IPS DF 4.7 (cell line): ENCODE data around the gene OVOL3.
"Not testable (repeated sequence)": the region's sequence is repeated elsewhere in the genome, so short reads cannot be mapped to it uniquely, and the experiment has no call there.

Experiments used
- DNase-seq: peaks from one replicate; pipeline ENCODE4 v3.0.0-alpha.2; 2013; ENCODE audit warnings: low spot score; ENCODE audit errors: extremely low read depth

Gene OVOL3

DNA sequence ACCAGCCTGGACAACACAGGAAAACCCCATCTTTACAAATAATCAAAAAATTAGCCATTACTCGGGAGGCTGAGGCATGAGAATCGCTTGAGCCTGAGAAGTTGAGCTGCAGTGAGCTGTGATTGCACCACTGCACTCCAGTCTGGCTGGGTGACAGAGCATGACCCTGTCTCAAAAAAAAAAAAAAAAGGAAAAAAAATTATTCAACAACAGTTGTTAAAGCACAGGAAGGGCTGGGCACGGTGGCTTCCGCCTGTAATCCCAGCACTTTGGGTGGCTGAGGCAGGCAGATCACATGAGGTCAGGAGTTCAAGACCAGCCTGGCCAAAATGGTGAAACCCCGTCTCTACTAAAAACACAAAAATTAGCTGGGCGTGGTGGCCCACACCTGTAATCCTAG is 20.3 kb downstream of the OVOL3 start:
- not testable (repeated sequence) for DNase-seq

DNA sequence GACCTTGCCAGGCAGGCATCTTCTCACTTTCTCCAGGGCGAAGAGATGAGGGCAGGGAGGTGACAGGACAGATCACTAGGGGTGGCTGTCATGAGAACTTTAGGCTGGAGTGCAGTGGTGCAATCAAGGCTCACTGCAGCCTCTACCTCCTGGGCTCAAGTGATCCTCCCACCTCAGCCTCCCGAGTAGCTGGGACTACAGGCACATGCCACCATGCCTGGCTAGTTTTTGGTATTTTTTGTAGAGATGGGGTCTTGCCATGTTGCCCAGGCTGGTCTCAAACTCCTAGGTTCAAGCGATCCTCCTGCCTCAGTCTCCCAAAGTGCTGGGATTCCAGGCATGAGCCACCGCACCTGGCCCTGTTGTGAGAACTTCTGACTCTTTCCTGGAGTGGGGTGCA is 23.9 kb downstream of the OVOL3 start:
- not testable (repeated sequence) for DNase-seq

DNA sequence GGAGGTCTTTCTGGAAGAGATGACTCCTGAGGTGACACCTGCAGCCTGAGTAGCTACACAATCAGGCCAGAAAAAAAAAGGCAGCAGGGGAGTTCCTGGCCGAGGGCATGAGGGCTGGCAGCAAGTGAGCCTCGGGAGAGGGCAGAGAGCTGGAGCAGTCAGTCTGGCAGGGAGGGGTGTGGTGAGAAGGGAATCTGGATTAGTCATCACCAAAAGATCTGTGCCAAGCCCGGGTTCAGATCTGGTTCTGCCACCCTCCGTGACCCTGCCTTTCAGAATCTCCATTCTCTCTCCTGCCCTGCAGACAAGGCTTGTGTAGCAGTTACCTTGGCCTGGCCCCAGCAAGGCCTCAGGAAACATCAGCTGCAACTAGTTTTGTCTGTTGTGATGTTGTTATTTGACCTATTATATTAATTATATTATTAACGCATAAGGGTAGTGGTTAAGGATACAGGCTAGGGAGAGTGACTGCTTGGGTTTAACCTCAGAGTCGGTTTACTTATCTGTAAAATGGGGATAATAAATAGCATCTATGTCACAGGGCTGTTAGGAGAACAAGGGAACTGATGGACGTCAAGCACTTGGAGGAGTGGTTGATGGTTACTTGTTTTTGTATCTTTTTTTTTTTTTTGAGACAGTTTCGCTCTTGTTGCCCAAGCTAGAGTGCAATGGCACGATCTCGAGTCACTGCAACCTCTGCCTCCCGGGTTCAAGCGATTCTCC is 26.2 kb downstream of the OVOL3 start:
- DNase-seq, result no peak

DNA sequence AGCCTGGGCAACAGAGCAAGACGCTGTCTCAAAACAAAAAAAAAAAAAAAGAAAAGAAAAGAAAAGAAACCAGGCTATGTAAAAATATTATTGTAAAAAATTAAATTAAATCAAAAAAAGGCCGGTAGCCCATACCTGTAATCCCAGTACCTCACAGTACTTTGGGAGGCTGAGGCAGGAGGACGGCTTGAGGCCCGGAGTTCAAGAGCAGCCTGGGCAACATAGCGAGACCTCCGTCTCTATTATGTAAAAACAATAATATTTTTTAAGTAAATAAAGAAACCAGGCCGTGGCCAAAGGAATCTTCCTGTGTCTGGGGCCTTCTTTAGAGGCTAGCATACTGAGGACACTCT is 28.2 kb downstream of the OVOL3 start:
- no peak for DNase-seq

DNA sequence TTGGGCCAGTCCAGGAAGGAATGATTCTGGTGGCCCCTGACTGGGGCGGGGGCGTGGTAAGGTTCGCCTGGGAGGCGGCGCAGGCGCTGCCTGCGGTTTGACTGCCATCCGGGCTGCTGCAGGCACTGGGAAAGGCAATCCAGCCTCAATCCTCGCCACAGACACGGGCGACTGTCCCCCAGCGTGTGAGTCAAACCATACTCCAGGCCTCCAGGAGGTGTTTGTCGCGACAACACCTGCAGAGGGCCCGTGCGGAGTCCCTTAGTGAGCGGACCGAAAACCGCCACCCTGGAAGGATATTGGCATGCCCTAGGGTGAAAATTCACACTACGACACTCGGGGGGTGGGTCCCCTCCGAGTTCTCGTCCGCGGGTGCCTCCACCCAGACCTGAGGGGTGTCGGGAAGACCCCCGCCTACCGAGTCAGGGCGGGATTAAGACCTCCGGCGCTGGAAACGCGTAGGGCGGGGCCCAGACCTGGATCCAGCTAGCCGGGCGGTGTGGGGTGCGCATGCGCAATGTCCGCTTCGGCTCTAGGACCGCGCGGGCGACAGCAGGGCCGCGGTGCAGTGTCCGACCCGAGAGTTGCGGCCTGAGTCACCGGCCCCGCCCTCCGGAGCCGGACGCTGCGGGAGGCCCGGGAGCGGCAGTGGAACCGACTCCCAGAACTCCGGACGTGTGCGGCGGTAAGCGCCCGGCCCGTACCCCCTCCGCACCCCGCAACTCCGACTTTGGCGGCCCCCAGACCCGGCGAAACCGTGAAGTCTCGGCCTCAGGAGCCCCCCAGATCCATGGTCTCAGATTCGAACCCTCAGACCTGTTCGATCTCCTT is 28.7 kb downstream of the OVOL3 start, which contains the start of gene CAPNS1:
TSS of gene CAPNS1 (plus strand) at position 594 of the 831 bp plus-strand sequence. CDS start 946 bp downstream, outside the sequence.
- no peak for DNase-seq

DNA sequence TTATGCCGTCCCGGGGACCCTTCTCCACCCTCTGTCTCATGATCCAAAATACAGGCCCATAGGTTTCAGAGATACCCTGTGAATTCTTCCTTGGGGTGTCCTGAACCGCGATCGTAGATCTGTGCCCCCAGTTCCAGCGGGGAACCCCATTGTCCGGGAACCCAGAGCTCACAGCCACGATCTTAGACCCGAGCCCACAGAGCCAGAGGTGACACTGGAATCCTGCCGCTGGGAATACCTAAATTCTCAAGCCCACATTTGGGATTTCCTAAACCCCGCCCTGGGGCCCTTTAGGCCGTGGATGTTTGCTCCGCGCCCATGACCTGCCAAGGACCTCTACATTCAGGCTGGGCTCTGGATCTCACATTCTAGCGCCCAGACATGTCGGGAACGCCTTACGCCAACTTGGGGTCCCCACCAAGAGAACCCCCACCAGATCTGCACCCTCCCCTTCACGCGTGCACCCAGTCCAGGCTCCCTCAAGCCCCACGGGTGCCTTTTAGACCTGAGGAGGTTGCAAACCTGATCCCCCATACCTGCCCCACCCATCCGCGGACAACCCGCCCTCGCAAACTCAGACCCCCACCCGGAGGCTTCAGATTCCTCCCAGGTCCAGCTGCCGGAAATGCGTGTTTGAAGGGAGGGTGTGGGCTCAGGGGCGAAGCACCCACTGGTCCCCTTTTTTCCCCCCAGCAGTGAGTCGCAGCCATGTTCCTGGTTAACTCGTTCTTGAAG is 29.5 kb downstream of the OVOL3 start:
- no peak for DNase-seq

DNA sequence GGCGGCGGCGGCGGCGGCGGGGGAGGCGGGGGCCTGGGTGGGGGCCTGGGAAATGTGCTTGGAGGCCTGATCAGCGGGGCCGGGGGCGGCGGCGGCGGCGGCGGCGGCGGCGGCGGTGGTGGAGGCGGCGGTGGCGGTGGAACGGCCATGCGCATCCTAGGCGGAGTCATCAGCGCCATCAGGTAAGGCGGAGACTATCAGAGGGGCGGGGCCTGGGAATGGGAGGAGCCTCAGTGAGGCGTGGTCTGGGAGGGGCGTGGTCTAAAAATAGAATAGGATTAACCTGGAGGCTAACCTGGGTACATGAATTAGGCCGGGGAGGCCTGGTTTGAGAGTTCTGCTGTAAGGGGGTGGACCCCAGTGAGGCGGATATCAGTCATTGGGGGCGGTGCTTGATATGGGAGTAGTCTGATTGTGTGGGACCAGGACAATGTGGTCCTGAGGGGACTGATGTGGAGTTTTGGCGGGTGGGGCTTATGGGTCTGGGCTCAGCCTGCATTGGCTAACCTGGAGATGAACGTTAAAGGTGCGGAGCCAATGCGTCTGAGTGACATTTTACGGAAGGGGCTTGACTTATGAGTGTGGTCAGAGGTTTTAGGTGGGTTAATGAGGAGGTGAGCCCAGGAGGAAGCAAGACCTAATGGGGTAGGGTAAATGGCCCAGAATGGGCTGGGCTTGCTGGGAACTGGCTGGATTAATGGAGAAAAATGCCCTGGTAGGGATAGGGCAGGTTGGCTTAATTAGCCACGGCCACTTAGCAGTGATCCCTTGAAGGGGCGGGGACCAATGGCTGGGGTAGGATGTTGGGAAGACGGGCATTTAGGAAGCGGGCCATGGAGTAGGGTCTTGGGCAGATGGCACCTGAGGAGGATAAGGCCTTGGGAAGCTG is 30.3 kb downstream of the OVOL3 start:
- DNase-seq, result peak; percentile 88

DNA sequence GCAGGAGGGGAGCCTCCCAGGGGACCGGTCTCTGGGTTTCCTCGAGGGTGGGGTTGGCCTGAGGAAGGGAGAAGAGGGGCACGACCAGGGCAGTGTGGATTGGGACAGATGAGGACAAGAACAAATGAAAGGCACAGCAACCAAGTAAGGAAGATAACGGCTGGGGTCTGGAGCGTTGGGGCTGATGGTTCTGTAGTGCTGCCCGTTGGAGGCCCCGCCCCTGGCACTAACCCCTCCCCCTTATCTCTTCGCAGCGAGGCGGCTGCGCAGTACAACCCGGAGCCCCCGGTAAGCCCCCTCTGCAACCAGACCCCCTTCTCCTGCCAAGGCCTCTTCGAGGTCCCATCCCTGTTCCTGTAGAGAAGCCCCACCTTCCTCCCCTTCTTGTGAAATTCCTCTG is 31.1 kb downstream of the OVOL3 start:
- DNase-seq, result no peak

DNA sequence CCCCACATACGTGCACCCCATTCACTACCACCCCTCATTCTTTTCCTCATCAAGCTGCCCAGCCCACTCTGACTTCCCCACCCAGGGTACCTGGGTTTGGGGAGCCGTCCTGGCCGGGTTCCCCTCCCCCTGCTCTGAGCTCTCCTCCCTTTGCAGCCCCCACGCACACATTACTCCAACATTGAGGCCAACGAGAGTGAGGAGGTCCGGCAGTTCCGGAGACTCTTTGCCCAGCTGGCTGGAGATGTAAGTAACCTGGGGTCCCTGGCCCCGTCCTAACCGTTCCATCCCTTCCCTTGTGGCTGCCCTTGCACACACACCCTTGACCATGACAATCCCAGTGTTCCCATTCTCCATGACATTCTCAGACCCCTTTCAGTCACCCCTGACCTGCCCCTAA is 31.6 kb downstream of the OVOL3 start:
- DNase-seq, result no peak

DNA sequence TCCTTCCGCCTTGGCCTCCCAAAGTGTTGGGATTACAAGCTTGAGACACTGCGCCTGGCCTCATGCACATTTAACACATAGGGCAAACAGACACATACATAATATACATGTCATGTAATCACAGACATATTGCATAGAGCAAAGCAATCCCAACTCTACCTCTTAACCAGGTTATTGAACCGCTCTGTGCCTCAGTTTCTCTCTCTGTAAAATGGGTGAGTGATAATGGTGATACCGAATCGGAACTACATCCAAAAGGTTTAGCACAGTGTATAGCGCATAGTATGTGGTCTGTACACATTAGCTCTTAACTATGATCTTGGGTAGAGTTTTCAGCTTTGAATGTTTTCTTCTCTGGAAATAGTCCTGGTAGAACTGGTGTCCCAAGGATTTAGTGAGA is 33.7 kb downstream of the OVOL3 start:
- DNase-seq, result no peak

DNA sequence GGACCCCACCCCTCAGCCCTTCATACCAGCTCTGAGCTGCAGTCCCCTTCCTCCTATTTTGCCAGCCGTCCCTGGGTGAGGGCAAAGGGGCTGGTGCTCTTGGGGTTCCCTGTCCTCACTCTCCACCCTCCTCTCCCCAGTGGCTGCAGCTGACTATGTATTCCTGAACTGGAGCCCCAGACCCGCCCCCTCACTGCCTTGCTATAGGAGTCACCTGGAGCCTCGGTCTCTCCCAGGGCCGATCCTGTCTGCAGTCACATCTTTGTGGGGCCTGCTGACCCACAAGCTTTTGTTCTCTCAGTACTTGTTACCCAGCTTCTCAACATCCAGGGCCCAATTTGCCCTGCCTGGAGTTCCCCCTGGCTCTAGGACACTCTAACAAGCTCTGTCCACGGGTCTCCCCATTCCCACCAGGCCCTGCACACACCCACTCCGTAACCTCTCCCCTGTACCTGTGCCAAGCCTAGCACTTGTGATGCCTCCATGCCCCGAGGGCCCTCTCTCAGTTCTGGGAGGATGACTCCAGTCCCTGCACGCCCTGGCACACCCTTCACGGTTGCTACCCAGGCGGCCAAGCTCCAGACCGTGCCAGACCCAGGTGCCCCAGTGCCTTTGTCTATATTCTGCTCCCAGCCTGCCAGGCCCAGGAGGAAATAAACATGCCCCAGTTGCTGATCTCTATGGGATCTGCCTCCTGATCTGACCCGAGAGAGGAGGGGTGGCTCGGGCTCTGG is 38.9 kb downstream of the OVOL3 start:
- DNase-seq, result no peak

DNA sequence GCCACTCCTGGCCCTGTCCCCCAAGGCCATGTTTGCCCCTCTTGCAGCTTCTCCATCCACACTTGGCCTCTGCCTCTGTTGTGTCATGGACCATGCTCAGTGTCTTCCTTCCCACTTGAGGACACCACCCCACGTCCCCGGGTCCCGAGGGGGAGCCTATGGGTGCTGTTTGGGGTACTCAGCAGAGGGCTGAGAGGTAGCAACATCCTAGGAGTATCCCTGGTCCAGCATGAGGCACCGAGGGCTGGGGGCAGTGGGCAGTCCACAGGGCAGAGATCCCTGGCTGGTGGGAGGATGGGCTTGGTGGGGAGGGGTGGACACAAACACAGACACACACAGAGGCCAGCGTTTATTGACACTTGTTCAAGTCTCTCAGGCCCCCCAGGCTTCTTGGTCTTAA is 39.6 kb downstream of the OVOL3 start:
- no peak for DNase-seq

DNA sequence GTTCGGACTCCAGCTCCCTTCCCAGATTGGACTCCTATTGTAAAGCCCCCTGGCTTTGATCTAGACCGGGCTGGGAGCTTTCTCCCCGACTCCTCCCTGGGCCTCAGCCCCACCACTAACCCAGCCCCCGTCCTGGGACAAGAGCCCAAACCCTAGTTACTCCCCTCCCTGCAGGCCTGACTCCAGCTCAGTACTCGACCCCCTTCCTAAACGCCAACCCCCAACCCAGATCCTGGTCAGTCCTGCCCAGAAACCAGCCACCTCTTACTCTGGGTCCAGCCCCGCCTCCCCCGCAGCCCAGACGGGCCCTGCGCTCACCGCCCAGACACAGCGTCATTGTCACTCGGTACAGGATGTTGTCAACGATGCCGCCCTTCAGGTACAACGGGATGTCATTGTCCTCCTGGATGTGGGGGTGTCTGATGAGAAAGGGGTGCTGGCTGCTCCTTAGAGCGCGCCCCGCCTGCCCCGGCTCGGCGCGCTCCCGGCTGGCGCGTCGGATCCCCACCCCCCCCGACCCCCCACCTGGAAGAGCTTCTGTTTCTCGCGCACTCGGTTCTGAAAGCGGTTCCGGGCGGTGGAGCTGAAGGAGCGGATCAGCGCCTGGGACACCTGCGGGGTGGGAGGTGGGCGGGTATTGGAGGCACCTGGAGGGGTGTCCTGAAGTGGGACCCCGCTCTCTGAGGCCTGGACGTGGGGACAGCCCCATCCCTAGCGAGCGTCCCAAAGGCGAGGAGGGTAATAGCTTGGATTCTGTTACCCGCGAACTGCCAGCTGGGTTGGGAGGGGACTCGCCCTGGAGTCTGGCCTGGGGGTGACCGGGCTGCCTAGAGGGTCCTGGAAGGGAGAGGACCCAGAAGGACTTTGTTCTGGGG is 40.4 kb downstream of the OVOL3 start:
- no peak for DNase-seq

DNA sequence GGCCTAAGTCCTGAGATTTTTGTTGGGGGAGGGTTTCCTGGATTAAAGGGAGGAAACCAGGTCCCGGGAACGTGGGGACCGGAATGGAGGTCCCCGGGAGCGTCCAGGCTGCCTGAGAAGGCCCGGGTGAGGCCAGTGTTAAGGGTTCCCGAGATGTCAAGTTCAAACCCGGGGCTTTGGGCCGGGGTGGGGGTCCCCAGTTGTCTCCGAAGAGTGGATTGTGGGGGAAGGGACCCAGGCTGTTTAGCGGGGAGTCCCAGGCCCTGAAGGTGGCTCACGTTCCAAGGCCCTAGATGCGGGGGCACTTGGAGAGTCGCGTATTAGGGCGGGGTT is 41.0 kb downstream of the OVOL3 start:
- no peak for DNase-seq

DNA sequence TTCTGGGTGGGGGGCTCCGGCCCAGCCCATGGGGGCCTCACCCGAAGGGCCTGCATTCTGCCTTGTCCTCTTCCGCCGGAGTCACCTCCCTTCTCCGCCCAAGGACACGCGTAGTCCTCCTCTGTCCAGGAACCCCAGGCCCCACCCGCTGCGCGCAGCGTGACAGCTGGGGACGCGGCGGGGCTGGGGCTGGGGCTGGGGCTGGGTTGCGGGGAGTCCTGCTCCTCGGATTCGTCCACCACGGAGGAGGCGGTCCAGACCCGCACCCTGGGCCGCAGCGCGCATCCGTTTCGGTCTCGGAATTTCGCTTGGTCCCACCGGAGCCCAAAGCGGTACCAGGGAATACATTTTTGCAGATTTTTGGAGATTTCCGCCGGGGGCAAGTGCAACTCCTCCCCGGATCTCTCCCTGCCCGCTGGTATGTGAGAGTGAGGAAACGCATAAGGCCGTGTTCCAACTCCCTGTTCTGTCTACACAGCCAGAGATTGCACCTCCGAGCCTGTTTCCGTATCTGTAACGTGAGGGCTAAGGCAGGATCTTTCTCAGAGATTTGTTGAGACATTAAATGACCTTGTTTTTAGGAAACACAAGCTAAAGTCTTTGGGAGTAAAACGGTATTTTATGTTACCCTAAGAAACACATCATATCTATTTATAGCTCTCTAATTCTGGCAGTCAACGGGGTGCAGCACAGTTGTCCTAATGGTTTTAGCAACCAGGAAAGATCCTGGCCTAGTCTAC is 41.6 kb downstream of the OVOL3 start, which contains the start of gene COX7A1:
TSS of gene COX7A1 (minus strand) at position 96 of the 740 bp plus-strand sequence. CDS start at position 56, 40 bp downstream.
- no peak for DNase-seq

DNA sequence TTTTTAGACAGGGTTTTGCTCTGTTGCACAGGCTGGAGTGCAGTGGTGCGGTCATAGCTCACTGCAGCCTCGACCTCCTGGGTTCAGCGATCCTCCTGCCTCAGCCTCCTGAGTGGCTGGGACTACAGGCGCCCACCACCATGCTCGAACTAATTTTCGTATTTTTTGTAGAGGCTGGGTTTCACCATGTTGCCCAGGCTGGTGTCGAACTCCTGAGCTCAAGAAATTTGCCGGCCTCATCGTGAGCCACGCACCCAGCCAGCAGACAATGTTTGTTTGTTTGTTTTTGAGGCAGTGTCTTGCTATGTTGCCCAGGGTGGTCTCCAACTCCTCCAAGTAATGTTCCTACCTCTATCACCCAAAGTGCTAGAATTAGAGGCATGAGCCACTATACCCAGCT is 42.2 kb downstream of the OVOL3 start:
- DNase-seq, result no peak

DNA sequence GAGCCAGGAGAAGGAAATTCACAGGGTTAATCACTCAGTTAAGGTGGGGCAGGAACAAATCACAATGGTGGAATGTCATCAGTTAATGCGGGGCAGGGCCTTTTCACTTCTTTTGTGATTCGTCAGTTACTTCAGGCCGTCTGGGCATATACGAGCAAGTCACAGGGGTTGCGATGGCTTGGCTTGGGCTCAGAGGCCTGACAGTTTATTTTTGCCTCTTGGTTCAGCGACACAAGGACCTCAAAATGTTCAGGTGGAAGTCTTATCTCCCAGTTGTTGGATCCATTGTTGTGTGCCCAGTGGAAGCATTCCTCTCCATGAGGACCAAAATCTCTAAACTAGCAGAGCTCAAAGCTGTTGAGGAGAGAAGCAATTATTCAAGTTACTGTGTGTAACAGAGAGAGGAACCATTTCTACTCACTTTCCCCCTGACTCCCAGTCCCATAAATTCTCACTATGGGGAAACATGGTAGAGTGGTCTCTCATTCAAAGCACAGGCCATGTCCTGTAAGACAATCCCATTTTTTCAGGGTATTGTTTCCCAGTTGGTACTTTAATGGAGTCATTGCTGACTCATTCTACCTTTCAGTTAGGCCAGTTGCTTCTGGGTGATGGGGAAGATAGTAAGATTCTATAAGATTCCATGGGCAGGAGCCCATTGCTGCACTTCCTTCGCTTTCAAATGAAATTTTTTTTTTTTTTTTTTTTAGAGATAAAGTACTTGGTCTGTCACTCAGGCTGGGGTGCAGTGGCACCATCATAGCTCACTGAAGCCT is 50.1 kb downstream of the OVOL3 start:
- no peak for DNase-seq
